ENCODE results near the gene ABCC8.

The ABCC8 gene

DNA sequence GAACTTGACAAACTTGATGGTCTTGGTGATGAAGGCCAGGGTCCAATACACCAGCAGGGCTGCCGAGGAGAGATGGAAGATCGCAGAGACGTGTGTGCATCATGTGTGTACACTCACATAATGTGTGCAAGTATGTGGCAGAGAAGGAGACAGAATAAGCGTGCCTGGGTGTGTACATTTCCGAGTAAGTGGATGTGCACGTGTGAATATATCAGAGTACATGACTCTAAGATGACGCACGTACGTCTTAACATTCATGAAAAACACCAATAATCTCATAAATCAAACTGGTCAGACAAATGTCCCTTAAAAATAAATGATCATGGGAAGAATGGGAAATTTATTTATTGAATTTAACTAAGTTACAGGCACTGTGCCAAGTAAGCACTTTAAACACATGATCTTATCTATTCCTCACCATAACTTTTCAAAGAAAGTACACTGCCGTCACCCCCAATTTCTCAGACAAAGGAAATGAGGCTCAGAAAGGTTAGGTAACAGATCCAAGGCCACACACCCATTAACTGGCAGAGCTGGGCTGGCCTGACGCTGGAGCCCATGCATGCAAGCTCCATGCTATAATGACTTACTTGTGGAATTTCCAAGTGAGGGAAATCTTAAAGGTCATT is 13.0 kb downstream of the ABCC8 start:
- no peak for TF ChIP-seq CTCF (IDR thresholded peaks at IDR 0.05; ENCODE audit: insufficient read depth, low read depth, low read length, missing control alignments)
- DNase-seq (ENCODE audit: low read depth) = no peak
- no peak overlapping the region for H3K4me3 ChIP-seq (ENCODE audit: low read length)

DNA sequence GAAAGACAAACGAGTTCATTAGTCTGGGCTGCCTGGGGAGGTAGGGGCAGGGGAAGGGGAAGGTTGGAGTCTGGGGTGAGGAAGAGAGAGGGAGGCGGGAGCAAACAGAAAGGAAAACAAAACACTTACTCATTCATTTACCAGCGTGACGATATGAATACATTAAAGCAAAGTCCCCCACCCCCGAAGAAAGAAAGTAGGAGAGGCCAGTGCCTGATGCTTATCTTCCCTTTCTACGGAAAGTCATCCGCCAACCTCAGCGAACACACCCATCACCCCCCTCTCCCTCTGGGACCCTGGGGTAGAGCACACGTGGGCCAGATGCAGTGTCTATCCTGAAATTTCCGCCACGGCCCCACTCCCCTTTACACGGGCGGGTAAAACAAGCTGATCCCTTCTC is 13.7 kb downstream of the ABCC8 start:
- no peak for DNase-seq (ENCODE audit: low read depth)
- no peak for TF ChIP-seq CTCF (IDR thresholded peaks at IDR 0.05; ENCODE audit: insufficient read depth, low read depth, low read length, missing control alignments)
- no peak overlapping the region for H3K4me3 ChIP-seq (ENCODE audit: low read length)

GRCh38 chr11:17460406-17460805 is 16.2 kb downstream of the ABCC8 start:
- TF ChIP-seq CTCF (IDR thresholded peaks at IDR 0.05; ENCODE audit: insufficient read depth, low read depth, low read length, missing control alignments) = no peak
- DNase-seq (ENCODE audit: low read depth) = no peak
- H3K4me3 ChIP-seq (ENCODE audit: low read length) = no peak overlapping the region

GRCh38 chr11:17459236-17459896 is 17.3 kb downstream of the ABCC8 start:
- H3K4me3 ChIP-seq (ENCODE audit: low read length) = no peak overlapping the region
- no peak for DNase-seq (ENCODE audit: low read depth)
- no peak for TF ChIP-seq CTCF (IDR thresholded peaks at IDR 0.05; ENCODE audit: insufficient read depth, low read depth, low read length, missing control alignments)

DNA sequence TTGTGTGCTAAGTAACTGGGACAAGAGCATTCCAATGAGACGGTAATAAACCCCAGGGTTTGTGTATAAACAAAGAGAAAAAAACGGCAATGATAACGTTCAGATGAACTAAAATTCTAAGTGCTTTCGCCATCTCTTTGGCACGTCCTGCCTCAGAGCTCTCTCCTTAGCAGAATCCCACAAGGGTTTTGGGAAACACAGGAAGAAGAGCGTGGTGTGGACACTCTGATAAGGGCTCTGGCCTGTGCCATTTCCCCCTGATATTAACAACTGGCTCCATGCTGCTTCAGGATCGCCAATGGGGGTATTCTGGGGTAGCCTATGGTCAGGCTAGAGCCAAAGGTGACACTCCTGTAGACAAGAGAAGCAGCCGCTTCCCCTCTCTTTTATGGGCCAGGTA is 18.4 kb downstream of the ABCC8 start:
- no peak for DNase-seq (ENCODE audit: low read depth)
- TF ChIP-seq CTCF (IDR thresholded peaks at IDR 0.05; ENCODE audit: insufficient read depth, low read depth, low read length, missing control alignments) = no peak
- no peak overlapping the region for H3K4me3 ChIP-seq (ENCODE audit: low read length)

DNA sequence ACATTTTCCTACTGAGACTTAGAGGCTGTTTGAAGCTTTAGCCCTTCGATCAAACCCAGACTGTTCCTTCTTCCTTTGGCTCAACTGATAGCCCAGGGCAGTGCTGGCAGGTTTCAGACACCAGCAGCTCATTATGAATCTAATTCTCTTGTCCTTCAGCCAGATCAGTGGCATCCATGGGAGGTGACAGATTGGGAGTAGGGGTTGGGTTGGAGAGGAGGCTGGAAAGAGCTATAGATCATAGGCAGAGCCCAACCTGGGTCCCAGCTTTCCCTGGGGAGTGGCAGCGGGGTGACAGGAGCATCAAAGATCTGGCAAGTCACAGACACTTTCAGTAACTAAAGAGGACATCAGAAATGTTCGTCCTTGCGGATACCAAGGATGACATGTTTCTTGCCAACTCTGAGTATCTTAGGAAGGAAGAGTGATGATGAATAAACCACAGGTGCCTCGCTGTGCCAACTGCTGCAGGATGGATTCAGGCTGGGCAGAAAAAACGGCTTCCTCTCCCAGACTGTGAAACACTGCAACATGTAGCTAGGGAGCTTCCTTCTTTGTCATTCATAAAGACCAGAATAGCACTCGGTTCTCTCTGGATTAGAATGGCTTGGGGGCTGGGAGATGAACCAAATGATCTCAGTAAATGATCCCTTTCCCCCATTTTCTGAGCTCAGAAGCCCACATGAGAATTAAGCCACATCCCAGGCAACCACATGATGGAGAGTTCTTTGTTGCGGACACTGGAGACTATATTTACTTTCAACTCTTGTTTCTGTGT is 19.1 kb downstream of the ABCC8 start:
- no peak for TF ChIP-seq CTCF (IDR thresholded peaks at IDR 0.05; ENCODE audit: insufficient read depth, low read depth, low read length, missing control alignments)
- no peak overlapping the region for H3K4me3 ChIP-seq (ENCODE audit: low read length)
- DNase-seq (ENCODE audit: low read depth) = no peak

All from epithelial cell of esophagus (primary cell).